Kidney epithelial cell (primary cell): ENCODE data around the gene CAPN10. TPM values are rescaled to one million over a fixed set of nuclear protein-coding genes. Genes with fewer than 3 reads are reported as not detected.
"Not testable (repeated sequence)": the region's sequence is repeated elsewhere in the genome, so short reads cannot be mapped to it uniquely, and the experiment has no call there.

Experiments
- DNase-seq: peaks from one replicate; pipeline ENCODE4 v3.0.0-alpha.2; 2010; ENCODE audit warnings: low read depth
- H3K27me3 ChIP-seq: 2 replicates; pipeline ENCODE4 v1.6.0; 2011; ENCODE audit warnings: low read length; ENCODE audit not compliant: control insufficient read depth, insufficient read depth
- H3K36me3 ChIP-seq: 2 replicates; pipeline ENCODE4 v1.5.1; 2011; ENCODE audit warnings: low read length; ENCODE audit not compliant: control insufficient read depth, insufficient read depth
- H3K4me3 ChIP-seq: 2 replicates; pipeline ENCODE4 v1.5.1; 2011; ENCODE audit warnings: low read depth, mild to moderate bottlenecking, control low read depth, low read length
- total RNA-seq: library from RNA; depleted of rRNA; stranded (reverse); fragments of >200 nt; gene quantifications from 2 replicates; pipeline ENCODE4 v1.2.3, GENCODE V29; 2015
- TF ChIP-seq, protein P1 (sequence below): IDR thresholded peaks from 2 replicates; pipeline ENCODE4 v1.5.1; 2011; ENCODE audit warnings: mild to moderate bottlenecking, moderate library complexity, low read length, control low read depth, inconsistent platforms; ENCODE audit not compliant: insufficient read depth, poor library complexity, severe bottlenecking

The CAPN10 gene
- total RNA-seq, 1 donor from 2014 or later: 31.5 TPM

DNA sequence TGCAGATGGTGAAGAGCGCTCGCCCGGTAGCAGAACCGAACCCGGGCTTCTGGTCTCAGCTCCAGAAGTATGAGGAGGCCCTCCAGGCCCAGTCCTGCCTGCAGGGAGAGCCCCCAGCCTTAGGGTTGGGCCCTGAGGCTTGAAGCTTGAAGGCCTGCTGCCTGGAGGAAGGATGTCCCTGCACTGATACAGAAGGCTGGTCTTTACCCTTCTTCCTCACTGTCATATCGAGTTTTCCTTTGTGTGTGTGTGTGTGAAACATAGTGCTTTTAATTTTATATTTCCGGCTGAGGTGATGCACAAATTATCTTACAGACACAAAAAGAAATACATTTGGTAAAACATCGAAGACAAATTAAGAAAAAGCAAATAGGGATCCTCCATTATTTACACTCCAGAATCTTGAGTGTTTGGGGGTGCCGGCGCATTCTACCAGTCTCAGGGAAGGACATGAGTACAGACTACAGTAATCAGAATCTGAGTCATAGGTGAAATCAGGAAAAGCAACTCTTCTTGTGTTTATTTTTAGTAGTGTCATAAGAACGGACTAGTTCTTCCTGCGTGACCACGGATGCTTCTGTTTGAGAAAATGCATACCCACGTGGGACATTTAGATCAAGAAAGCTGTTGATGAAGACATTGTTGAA, 25.1 kb upstream of the CAPN10 start:
- Histone ChIP-seq H3K27me3 (peaks cover 2% of the 10 kb centered on the region), H3K4me3 (peak overlapping the region; percentile 52), H3K36me3 (no peaks in the 10 kb centered on the region)
- TF ChIP-seq, protein P1, sequence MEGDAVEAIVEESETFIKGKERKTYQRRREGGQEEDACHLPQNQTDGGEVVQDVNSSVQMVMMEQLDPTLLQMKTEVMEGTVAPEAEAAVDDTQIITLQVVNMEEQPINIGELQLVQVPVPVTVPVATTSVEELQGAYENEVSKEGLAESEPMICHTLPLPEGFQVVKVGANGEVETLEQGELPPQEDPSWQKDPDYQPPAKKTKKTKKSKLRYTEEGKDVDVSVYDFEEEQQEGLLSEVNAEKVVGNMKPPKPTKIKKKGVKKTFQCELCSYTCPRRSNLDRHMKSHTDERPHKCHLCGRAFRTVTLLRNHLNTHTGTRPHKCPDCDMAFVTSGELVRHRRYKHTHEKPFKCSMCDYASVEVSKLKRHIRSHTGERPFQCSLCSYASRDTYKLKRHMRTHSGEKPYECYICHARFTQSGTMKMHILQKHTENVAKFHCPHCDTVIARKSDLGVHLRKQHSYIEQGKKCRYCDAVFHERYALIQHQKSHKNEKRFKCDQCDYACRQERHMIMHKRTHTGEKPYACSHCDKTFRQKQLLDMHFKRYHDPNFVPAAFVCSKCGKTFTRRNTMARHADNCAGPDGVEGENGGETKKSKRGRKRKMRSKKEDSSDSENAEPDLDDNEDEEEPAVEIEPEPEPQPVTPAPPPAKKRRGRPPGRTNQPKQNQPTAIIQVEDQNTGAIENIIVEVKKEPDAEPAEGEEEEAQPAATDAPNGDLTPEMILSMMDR: no peak
- DNase-seq: no peak

DNA sequence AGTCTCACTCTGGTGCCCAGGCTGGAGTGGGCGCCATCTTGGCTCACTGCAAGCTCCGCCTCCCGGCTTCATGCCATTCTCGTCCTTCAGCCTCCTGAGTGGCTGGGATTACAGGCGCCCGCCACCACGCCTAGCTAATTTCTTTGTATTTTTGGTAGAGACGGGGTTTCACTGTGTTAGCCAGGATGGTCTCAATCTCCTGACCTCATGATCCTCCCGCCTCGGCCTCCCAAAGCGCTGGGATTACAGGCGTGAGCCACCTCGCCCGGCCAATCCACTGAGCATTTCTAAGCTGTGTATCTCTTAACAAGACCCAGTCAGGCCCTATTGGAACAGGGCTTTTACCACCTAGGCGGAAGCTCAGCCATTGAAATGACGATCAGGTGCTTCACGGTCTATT, 23.3 kb upstream of the CAPN10 start:
- DNase-seq, H3K27me3 ChIP-seq, H3K36me3 ChIP-seq, H3K4me3 ChIP-seq: not testable (repeated sequence)

DNA sequence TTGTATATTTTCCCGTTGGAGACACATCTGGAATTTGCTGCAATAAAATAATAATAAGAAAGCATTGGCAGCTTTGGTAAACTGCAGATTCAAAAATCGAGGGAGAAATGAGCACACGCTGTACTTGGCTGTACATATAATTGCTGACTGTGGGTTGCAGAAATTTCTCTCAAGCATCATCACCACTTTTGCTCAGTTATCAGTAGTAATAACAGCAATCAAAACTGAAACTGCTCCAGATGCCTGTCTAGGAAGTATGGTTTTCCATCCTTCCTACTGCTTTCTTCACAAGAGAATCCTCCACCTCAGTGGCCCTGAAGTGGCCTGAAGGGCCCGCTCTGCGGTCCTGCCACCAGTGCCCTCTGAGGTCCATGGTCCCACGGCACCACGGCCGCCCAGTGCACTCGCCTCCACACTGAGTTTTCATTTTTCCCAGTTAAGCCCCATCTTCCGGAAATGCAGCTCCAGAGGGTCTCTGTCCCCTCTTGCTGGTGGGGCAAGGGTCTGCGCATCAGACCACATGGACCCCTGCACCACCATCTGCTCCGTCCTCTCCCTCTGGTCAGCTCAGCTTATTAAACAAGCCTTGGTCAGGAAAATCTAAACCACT, 22.5 kb upstream of the CAPN10 start:
- no peak for DNase-seq
- Histone ChIP-seq H3K4me3 (no peak overlapping the region), H3K36me3 (no peaks in the 10 kb centered on the region), H3K27me3 (no peaks in the 10 kb centered on the region)
- TF ChIP-seq, protein P1: no peak

DNA sequence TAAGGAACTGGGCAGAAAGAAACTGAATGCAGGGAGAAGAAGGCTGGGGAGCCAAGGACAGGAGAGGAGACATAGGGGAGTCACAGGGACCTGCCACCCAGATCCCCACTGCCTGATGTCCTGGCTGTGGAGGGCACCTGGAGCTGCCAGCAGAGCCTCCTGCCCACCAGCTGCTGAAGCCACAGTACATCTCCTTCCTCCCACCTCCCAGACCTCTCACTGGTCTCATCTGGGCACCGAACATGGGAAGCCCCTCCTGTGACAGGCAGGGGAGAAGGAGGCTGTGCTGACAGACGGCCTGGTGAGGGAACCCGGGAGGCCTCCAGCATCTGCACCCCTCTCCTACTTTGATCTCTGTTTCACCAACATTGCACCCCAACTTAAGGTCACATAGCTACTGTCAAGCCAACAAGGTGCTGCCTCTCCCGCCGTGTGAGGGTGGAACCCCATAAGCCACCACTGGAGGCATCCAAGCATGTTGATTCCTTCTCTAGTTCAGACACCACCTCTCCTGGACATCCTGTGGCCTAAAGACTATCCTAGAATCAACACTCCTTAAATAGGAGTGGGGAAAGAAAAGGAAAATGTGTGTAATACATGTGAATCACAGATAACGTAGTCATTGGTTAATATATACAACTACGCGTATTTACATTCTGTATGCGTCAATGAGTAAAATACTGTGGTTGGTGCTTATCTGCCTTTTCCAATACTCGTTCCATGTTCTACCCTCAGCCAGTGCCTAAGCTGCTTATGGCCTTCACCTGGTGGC, 21.8 kb upstream of the CAPN10 start:
- H3K27me3 ChIP-seq: no peaks in the 10 kb centered on the region
- H3K4me3 ChIP-seq: no peak overlapping the region
- DNase-seq: no peak
- TF ChIP-seq, protein P1: no peak
- H3K36me3 ChIP-seq: no peaks in the 10 kb centered on the region

DNA sequence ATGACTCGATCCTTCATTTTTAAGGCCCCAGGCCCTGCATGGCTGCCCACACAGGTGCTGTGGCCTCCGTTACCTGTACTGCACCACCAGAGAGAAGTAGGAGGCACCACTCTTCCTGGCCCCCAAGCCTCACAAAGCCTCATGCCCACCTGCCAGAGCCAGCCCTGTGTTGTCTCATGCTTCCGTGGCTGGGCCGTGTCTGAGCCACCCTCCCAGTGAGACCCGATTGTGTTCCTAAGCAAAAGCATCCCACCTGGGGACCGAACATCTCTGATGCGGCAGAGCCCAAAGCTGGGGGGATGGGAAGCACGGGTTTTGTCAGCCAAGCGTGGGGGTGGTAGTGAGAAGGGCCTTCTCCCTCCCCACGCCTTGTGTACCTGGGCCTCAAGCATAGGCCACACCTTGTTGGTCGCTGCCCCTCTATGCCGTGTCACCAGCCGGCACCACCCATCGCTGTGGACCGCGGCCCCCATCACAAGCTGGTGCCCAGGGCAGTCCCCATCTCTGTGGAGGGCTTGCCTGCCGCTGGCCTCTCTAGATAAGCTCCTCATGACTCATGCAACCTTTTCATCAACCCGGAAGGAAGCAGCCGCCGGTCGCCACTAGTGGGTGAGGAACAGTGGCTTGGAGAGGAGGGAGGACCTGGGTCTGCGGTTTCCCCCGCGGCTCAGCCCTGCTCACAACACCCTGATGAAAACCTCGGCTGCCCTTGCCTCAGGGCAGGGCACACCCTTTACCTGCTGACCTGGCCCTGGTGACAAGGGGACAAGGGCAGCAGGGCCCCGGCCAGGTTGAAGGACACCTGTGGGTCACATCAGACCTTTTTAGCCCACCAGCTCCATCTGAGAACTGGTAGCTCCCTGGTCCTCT, 21.0 kb upstream of the CAPN10 start:
- Histone ChIP-seq H3K36me3 (no peaks in the 10 kb centered on the region), H3K4me3 (no peak overlapping the region), H3K27me3 (no peaks in the 10 kb centered on the region)
- TF ChIP-seq, protein P1: no peak
- no peak for DNase-seq
